DND-41 (cell line): ENCODE measurements around the gene KBTBD3.

Source experiments
- CTCF ChIP-seq: IDR thresholded peaks from 2 replicates; pipeline ENCODE4 v1.5.1; 2012; ENCODE audit warnings: borderline replicate concordance, low read length, moderate library complexity, mild to moderate bottlenecking; ENCODE audit not compliant: poor library complexity, severe bottlenecking; ENCODE audit errors: extremely low read depth
- EZH2 ChIP-seq: IDR thresholded peaks from 3 replicates; pipeline ENCODE4 v1.6.1; 2012; ENCODE audit warnings: borderline replicate concordance, low read depth, mild to moderate bottlenecking, moderate library complexity, low read length, inconsistent platforms; ENCODE audit not compliant: severe bottlenecking

- TF ChIP-seq CTCF, result peak; percentile 83
- no peak for TF ChIP-seq EZH2
Observed at GRCh38 chr11:106087815-106088435, 10.8 kb upstream of the KBTBD3 start.
